HepG2 (cell line): ENCODE data around the gene HPDL. TPM values are rescaled to one million over a fixed set of nuclear protein-coding genes. Genes with fewer than 3 reads are reported as not detected.

Source experiments
- ATAC-seq: fragments of 200-7000 bp; cut with Tn5 transposase; 3 replicates; pipeline ENCODE4 v1.9.1; 2020; ENCODE audit warnings: mild to moderate bottlenecking, moderate library complexity
- BruUV-seq: library from RNA; stranded (reverse); fragments of 400-500 nt; replicated peaks from 2 replicates; lab custom pipeline; 2021; lab: Mats Ljungman, UMichigan
- CTCF ChIA-PET: fragments of 300-600 bp; formaldehyde crosslinking; extraction: SDS; loops from one replicate; lab custom pipeline; 2021; ENCODE audit warnings: low total read pairs, inconsistent platforms, low intra/inter-chr PET ratio; lab: Yijun Ruan, JAX
- POLR2A ChIA-PET: fragments of 350-600 bp; sonication (Branson Sonifier 250); formaldehyde crosslinking; loops from one replicate; lab custom pipeline; 2020; ENCODE audit warnings: antibody characterized with exemption, inconsistent platforms; lab: Yijun Ruan, JAX
- DNase-seq: peaks from one replicate; pipeline ENCODE4 v3.0.0-alpha.2; 2015; ENCODE audit warnings: low spot score
- FAIRE-seq: peaks from 3 replicates; lab custom pipeline; 2011; peaks lifted over from hg19 to GRCh38; lab: Jason Lieb, UNC
- H2AFZ ChIP-seq: one replicate; pipeline ENCODE4 v1.6.1; 2011; ENCODE audit warnings: low read length, inconsistent platforms
- H3K27ac ChIP-seq: fragments of 300-600 bp; 3 replicates; pipeline ENCODE4 v1.8.0; 2011; ENCODE audit warnings: mixed run types, mild to moderate bottlenecking, mixed read lengths, low read length, inconsistent platforms; ENCODE audit not compliant: insufficient read depth; ENCODE audit errors: extremely low read length
- H3K27me3 ChIP-seq, 2 experiments: fragments of 200-600 bp in 1 of 2; 2 replicates in 1 of 2; 3 replicates in 1 of 2; pipeline versions ENCODE4 v1.6.0 to v1.8.0; 2011; ENCODE audit warnings: low read length in 2 of 2, mild to moderate bottlenecking in 2 of 2, moderate library complexity in 2 of 2, inconsistent platforms in 1 of 2; ENCODE audit not compliant: insufficient read depth in 2 of 2, control insufficient read depth in 1 of 2
- H3K36me3 ChIP-seq, 2 experiments: fragments of 200-600 bp in 1 of 2; replicated peaks in 1 of 2; 2 replicates in 1 of 2; 3 replicates in 1 of 2; pipeline versions ENCODE4 v1.5.1 to v1.8.0; 2011; ENCODE audit warnings: low read length in 2 of 2, inconsistent platforms in 1 of 2; ENCODE audit not compliant: insufficient read depth in 2 of 2, control insufficient read depth in 1 of 2
- H3K4me1 ChIP-seq: 2 replicates; pipeline ENCODE4 v1.5.1; 2012; ENCODE audit warnings: low read length, inconsistent platforms; ENCODE audit not compliant: insufficient read depth
- H3K4me2 ChIP-seq: 2 replicates; pipeline ENCODE4 v1.6.0; 2011; ENCODE audit warnings: low read depth, low read length, inconsistent platforms
- H3K4me3 ChIP-seq, 3 experiments: fragments of 200-600 bp in 1 of 3; sonication (generic), shearing (Covaris generic) in 1 of 3; replicated peaks in 1 of 3; 2 replicates each; pipeline ENCODE4 v1.5.1; 2011 to 2016; ENCODE audit warnings: low read length in 3 of 3, inconsistent platforms in 2 of 3, low read depth in 2 of 3, mild to moderate bottlenecking in 2 of 3, control low read depth in 1 of 3, mixed read lengths in 1 of 3; ENCODE audit not compliant: insufficient read depth in 1 of 3
- H3K79me2 ChIP-seq: one replicate; pipeline ENCODE4 v1.6.1; 2011; ENCODE audit warnings: low read length, inconsistent platforms; ENCODE audit not compliant: insufficient read depth
- H3K9ac ChIP-seq: 2 replicates; pipeline ENCODE4 v1.6.0; 2011; ENCODE audit warnings: mild to moderate bottlenecking, low read depth, low read length, inconsistent platforms; ENCODE audit not compliant: insufficient read depth
- H3K9me3 ChIP-seq: 2 replicates; pipeline ENCODE4 v1.5.1; 2012; ENCODE audit warnings: mild to moderate bottlenecking, low read length
- H4K20me1 ChIP-seq: 2 replicates; pipeline ENCODE4 v1.6.0; 2011; ENCODE audit warnings: inconsistent platforms, mild to moderate bottlenecking, low read length, moderate library complexity; ENCODE audit not compliant: insufficient read depth
- ASH2L ChIP-seq: fragments of 300-600, 200-600 bp; sonication (generic); IDR thresholded peaks from 2 replicates; pipeline ENCODE4 v1.7.0; 2017; ENCODE audit warnings: low read depth, mild to moderate bottlenecking, moderate library complexity, mixed read lengths, low read length; ENCODE audit not compliant: insufficient read length
- ATF7-NPFF ChIP-seq: sonication (generic); formaldehyde crosslinking; IDR thresholded peaks from 2 replicates; pipeline ENCODE4 v1.8.1; 2023; ENCODE audit warnings: mild to moderate bottlenecking, low read depth, missing genetic modification reagents, moderate library complexity
- ATM ChIP-seq: fragments of 450-650 bp; IDR thresholded peaks from 2 replicates; pipeline ENCODE4 v1.7.1; 2017; ENCODE audit warnings: mild to moderate bottlenecking, borderline replicate concordance
- BRD4 ChIP-seq: sonication (generic); formaldehyde crosslinking; IDR thresholded peaks from 2 replicates; pipeline ENCODE4 v1.4.0; 2020; ENCODE audit warnings: missing genetic modification reagents
- CREB3 ChIP-seq: sonication (generic); formaldehyde crosslinking; IDR thresholded peaks from 2 replicates; pipeline ENCODE4 v1.5.0; 2020; ENCODE audit warnings: missing genetic modification reagents
- CSRNP1 ChIP-seq: sonication (generic); formaldehyde crosslinking; IDR thresholded peaks from 2 replicates; pipeline ENCODE4 v1.8.1; 2023; ENCODE audit warnings: mild to moderate bottlenecking, missing genetic modification reagents
- KDM1A ChIP-seq: IDR thresholded peaks from 2 replicates; pipeline ENCODE4 v1.6.1; 2016; ENCODE audit warnings: missing compliant biosample characterization
- MBD4 ChIP-seq: IDR thresholded peaks from 2 replicates; pipeline ENCODE4 v1.6.1; 2012; ENCODE audit warnings: low read length, inconsistent platforms, borderline replicate concordance
- NBN ChIP-seq: fragments of 450-650 bp; conservative IDR thresholded peaks from 2 replicates; pipeline ENCODE4 v1.6.1; 2017
- REXO4 ChIP-seq: sonication (generic); formaldehyde crosslinking; IDR thresholded peaks from 2 replicates; pipeline ENCODE4 v1.8.0; 2022; ENCODE audit warnings: missing genetic modification reagents, mild to moderate bottlenecking, borderline replicate concordance
- TFDP2 ChIP-seq: sonication (generic); formaldehyde crosslinking; IDR thresholded peaks from 2 replicates; pipeline ENCODE4 v1.4.0; 2020; ENCODE audit warnings: missing genetic modification reagents
- TIGD3 ChIP-seq: sonication (generic); formaldehyde crosslinking; IDR thresholded peaks from 2 replicates; pipeline ENCODE4 v1.5.1; 2020; ENCODE audit warnings: mild to moderate bottlenecking, missing genetic modification reagents, borderline replicate concordance
- ZBTB42 ChIP-seq: sonication (generic); formaldehyde crosslinking; IDR thresholded peaks from 2 replicates; pipeline ENCODE4 v1.5.0; 2020; ENCODE audit warnings: mild to moderate bottlenecking, missing genetic modification reagents
- WGBS: methylation state at CpG from one replicate; pipeline ENCODE4 v1.1.6; 2017; ENCODE audit warnings: low lambda C conversion rate; 5-methylcytosine and 5-hydroxymethylcytosine counted together
- in situ Hi-C: cut with HindIII; loops from 2 replicates; pipeline ENCODE4 v1.10.0; 2017; ENCODE audit warnings: low pct_unique_long_range_greater_than_20kb; ENCODE audit not compliant: extremely low pct_ligation_motif_present
- intact Hi-C: fragments of 100-400 bp; cut with micrococcal nuclease; formaldehyde crosslinking; loops from one replicate; pipeline ENCODE4 v1.10.0; 2022; ENCODE audit not compliant: unreplicated experiment
- polyA plus RNA-seq, 8 experiments: library from polyadenylated mRNA; depleted of rRNA in 3 of 8; stranded (reverse) in 7 of 8; unstranded in 1 of 8; fragments of >200 nt; fragmentation: Illumina TruSeq in 4 of 8; extraction: Trizol in 4 of 8; gene quantifications; 2 replicates each; pipeline versions ENCODE4 v1.2.1 to v1.2.3, GENCODE V29; 2011 to 2016; ENCODE audit warnings: low read depth in 4 of 8, missing spikeins in 1 of 8, mixed read lengths in 1 of 8; ENCODE audit not compliant: insufficient read depth in 1 of 8
- total RNA-seq, 5 experiments: library from RNA; depleted of rRNA; stranded (reverse); fragments of >200 nt; fragmentation: Illumina TruSeq; extraction: Trizol; gene quantifications; 2 replicates each; pipeline ENCODE4 v1.2.3, GENCODE V29; 2016; ENCODE audit warnings: low read depth in 1 of 5

HPDL gene
- total and polyA plus RNA-seq, 2 of the 13 experiments (the other 11 are each of a cell fraction or from before 2014, with no cell fraction given), result not detected

GRCh38 chr1:45291716-45292115 lies 35.0 kb upstream of the HPDL start:
- Histone ChIP-seq H3K4me2 (0 out of 2 replicates have a peak overlapping the region, but pooled peaks have one; percentile 1), H3K27me3 (no peaks in the 10 kb centered on the region), H4K20me1 (no peaks in the 10 kb centered on the region), H3K9ac (0 out of 2 replicates have a peak overlapping the region, but pooled peaks have one; percentile 22), H3K36me3 (no peaks in the 10 kb centered on the region), H3K27ac (no peak overlapping the region), H3K4me3 (no peak overlapping the region), H3K4me1 (peaks cover 32% of the 10 kb centered on the region), H2AFZ (no peak overlapping the region), H3K79me2 (no peaks in the 10 kb centered on the region), H3K9me3 (no peaks in the 10 kb centered on the region)
- intact Hi-C loops, result no loop called here
- no TSS peak for BruUV-seq
- CTCF ChIA-PET, result no interaction called here
- no peak for ATAC-seq
- WGBS, result 0% methylated on average over 1 of the region's 2 CpGs
- no peak for FAIRE-seq
- no peak for DNase-seq
- in situ Hi-C loops, result no loop called here
- TF ChIP-seq MBD4 (no peak), TFDP2 (CRISPR knock-in tag) (no peak), CSRNP1 (no peak), ZBTB42 (CRISPR knock-in tag) (no peak), NBN (no peak), ATF7-NPFF (CRISPR knock-in tag) (no peak), KDM1A (CRISPR knock-in tag) (no peak), ATM (no peak), REXO4 (CRISPR knock-in tag) (no peak), CREB3 (no peak), BRD4 (no peak), TIGD3 (no peak), ASH2L (no peak)
- TF ChIP-seq, all 625 proteins: peak for 0
- POLR2A ChIA-PET, result interaction anchor here (0.7 to 2.9 kb wide), 2 partner anchors 11 to 277 kb away, joined by 3 to 15 read pairs; no protein-coding TSS in a partner anchor
